NCI-H128 (cell line): ENCODE results near the gene RNGTT.

Source experiments
- DNase-seq: peaks from one replicate; lab custom pipeline; 2025; ENCODE audit not compliant: unreplicated experiment; lab: John Stamatoyannopoulos, UW

The RNGTT gene

GRCh38 chr6:88669475-88669874 is 293.9 kb downstream of the RNGTT start:
- DNase-seq: no peak

- no peak for DNase-seq
Observed at GRCh38 chr6:88666901-88667300, 296.5 kb downstream of the RNGTT start.

GRCh38 chr6:88665131-88665530 is 298.3 kb downstream of the RNGTT start:
- DNase-seq: no peak

GRCh38 chr6:88663801-88664200 is 299.6 kb downstream of the RNGTT start:
- no peak for DNase-seq

GRCh38 chr6:88662653-88663174 is 300.7 kb downstream of the RNGTT start:
- DNase-seq: no peak

- DNase-seq: no peak
Observed at GRCh38 chr6:88662163-88662580, 301.2 kb downstream of the RNGTT start.

- DNase-seq: no peak
Observed at GRCh38 chr6:88661136-88661535, 302.3 kb downstream of the RNGTT start.

- DNase-seq: no peak
Observed at GRCh38 chr6:88655586-88655985, 307.8 kb downstream of the RNGTT start.

- no peak for DNase-seq
Observed at GRCh38 chr6:88653936-88654335, 309.5 kb downstream of the RNGTT start.

- DNase-seq: no peak
Observed at GRCh38 chr6:88651400-88651799, 312.0 kb downstream of the RNGTT start.

- no peak for DNase-seq
Observed at GRCh38 chr6:88650979-88651378, 312.4 kb downstream of the RNGTT start.

GRCh38 chr6:88650029-88650619 is 313.3 kb downstream of the RNGTT start:
- DNase-seq: no peak

GRCh38 chr6:88641178-88641903 is 322.1 kb downstream of the RNGTT start:
- no peak for DNase-seq

GRCh38 chr6:88637761-88638545 is 325.5 kb downstream of the RNGTT start:
- DNase-seq: no peak

GRCh38 chr6:88636871-88637270 is 326.5 kb downstream of the RNGTT start:
- DNase-seq: no peak

- DNase-seq: no peak
Observed at GRCh38 chr6:88633782-88634181, 329.6 kb downstream of the RNGTT start.

- DNase-seq: no peak
Observed at GRCh38 chr6:88631830-88632229, 331.6 kb downstream of the RNGTT start.

GRCh38 chr6:88629838-88630494 is 333.5 kb downstream of the RNGTT start:
- no peak for DNase-seq

GRCh38 chr6:88626460-88626859 is 337.0 kb downstream of the RNGTT start:
- DNase-seq: no peak

- DNase-seq: no peak
Observed at GRCh38 chr6:88623531-88623930, 339.9 kb downstream of the RNGTT start.

- DNase-seq: no peak
Observed at GRCh38 chr6:88619951-88620350, 343.5 kb downstream of the RNGTT start.
